Stimulated activated CD8-positive, alpha-beta memory T cell treated with anti-CD3 and anti-CD28 coated beads, Interleukin-15, amount 100 ng/mL, for 4 hours (primary cell): ENCODE results near the gene PC.

ENCODE experiments used
- DNase-seq, 2 donors: peaks; one replicate each; pipeline ENCODE4 v3.0.0-alpha.2; 2020; ENCODE audit warnings: low read depth in 2 of 2

The PC gene

DNA sequence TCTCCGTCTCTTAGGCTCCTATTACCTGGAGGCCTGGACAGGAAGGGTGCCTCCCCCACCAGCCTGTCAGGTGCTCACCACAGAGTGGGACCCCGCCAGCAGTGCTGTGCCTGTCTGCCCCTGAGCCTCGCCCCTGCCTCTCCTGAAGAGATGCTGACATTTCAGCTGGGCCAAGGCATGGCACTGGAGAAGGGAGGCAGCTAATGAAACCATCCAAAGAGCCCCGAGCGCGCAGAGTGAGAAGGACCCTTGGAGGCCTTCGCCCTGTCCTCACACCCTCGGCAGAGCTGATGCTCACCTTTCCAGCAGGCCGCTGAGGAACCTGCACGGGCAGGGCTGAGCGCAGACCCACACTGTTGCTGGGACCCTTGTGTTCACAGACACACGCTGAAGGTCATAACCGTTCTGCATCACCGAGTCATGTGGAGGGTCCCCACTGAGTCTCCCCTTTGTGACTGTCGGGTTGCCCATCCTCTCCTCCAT is 103.4 kb downstream of the PC start:
- no peak for DNase-seq

DNA sequence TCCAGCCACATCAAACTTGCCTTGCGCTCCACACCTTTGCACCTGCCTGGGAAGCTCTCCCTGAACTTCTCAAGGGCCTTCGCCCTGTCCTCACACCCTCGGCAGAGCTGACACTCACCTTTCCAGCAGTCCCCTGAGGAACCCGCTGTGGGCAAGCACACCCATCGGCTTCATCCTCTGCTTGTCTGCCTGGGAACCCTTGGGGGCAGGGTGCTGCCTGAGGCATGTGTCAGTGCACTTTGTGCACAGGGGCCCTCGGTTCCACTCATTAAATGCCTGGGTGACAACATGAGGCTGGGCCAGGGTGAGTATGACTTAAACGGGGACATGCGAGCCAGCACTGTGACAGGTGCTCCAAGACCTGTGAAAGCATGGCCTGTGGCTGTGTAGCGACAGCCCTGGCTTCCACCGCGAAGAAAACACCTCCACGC is 103.9 kb downstream of the PC start:
- DNase-seq, result no peak

DNA sequence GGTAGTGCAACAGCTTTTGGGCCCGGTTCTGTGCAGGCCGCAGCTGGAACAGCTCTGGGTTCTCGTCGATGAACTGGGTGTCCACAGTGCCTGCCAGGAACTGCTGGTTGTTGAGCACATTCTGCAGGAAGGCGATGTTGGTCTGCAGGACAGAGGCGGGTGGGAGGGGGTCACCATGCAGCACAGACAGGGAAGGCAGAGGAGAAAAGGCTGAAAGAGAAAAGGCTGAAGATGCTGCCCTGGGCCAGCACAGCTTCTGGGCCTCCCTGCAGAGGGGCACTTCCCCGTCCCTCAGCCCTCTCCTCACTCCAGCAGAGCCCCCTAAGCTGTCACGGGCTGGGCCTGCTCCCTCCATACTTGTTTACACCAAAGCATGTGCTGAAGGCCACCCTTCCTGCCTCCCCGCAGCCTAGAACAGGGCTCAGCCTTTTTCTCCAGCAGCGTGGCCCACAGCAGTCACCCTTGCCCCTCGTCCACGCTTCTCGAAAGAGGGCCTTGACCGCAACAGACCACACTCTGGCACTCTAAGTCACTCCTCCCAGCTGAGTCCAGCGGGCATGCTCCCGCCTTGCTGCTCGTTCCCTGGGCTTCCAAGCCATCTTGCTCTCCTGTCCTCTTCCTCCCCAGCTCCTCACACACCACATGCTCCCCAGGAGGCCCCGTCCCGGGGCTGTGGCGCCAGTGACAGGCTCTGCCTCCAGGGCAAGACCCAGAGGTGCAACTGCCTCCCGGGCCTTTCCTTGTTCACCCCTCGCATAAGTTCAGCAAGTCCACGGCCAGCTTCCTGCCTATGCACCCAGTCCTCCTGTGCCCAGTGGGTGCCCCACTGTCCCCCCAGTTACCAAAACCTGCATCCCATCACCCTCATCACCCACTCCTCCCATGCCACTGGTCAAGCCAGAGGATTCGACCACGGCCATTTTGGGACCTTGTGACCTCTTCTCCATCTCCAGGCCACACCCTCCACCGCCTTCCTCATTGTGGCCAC is 104.6 kb downstream of the PC start:
- DNase-seq, result no peak

DNA sequence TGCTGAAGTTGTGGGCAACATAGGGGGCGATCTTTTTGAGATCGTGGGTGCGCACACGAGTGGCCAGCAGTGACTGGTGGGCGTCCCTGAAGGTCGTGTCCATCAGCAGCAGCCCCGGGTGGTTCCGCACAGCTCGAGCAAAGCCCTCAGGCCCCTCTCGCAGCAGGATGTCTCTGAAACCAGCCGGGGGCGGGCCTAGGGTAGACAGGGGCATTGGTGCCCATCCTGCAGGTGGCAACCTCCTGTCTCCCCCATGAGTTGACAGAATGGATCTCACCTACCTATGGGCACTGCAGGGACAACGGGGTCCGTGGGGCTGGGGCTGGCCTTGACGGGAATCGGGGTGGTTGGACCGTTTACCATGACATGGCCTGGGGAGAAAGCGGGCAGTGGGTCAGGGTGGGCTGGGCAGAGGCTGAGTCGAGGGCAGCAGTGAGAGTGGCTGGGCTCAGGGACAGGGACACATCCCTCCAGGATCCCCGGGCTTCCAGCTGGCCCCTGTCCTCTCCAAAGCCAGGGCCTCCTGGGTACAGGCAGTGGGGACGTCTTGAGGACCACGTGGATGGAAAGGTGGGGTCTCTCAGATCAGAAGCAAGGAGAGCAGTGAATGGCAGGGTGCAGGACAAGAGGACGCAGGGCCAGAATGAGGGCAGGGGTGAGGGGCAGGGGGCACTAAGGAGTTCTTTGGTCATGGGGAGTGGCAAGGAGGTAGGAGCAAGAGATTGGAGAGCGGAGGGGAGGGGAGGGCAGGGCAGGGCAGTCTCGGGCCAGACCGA is 105.5 kb downstream of the PC start:
- no peak for DNase-seq

DNA sequence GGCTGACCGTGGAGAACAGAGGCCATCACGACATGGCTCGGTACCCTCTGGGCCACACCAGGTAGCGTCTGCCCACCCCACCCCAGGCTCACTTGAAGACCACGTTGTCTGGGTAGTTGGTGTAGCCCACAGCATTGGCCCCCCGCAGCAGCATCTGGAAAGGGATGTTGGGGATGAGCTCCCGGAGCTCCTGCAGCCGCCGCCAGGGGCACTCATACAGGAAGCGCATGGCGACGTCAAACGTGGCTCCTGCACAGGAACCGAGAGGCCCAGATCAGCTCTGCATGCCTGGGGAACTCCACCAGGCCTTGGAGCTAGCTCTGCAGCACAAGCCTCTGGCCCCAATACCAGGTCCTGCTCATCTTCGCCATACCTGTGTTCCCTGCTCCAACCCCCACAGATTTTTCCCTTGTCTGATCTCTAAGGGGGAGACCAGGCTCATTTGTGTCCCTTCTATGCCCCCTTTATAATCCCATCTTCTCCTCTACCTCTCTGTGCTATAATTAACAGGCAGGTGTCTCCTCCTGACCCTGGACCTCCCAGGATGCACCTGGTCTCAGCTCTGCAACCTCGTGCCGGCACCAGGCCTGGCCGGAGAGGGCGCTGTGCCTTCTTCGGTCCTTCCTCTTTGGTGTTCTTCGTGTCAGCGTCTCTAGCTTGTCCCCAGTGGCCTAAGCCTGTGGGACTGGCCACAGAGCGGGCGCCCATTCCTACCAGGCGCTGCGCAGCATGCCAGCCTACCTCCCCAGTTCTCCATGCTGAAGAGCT is 106.3 kb downstream of the PC start:
- no peak for DNase-seq

DNA sequence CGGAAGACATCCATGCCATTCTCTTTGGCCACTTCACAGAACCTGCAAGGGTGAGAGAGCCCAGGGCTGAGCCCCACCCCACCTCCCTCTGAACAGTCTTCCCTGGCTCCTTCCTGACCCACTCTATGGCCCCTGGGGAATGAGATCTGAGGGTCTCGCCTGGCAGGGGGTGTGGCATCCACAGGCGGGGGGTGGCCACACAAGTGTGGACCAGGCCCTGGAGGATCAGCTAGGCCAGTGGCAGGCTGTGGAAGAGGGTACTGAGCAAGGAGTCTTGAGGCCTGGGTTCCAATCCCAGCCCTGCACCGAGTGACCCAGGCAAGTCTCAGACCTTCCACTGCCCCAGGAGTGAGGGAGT is 107.0 kb downstream of the PC start:
- DNase-seq, result no peak

DNA sequence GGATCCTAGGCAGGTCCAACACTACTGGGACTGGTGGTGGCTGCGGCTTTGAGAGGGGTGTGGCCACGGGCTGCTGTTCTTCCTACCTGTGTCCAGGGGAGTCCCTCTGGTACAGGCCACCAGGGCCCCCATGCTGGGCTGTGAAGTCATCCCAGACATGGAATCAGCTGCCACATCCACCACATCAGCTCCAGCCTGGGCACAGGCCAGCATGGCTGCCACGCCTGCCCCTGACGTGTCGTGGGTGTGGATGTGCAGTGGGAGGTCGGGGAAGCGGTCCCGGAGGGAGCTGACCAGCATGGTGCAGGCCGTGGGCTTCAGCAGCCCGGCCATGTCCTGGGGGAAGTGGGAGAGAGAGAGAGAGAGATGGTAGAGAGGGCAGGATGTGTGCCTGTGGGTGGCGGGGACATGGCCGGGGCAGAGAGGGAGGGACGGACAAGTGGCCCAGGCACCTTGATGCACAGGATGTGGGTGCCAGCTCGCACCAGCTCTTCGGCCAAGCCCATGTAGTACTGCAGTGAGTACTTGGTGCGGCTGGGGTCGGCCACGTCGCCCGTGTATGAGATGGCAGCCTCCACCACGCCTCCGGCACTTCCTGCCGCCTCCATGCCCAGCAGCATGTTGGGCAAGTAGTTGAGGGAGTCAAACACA is 107.5 kb downstream of the PC start:
- DNase-seq, result no peak

DNA sequence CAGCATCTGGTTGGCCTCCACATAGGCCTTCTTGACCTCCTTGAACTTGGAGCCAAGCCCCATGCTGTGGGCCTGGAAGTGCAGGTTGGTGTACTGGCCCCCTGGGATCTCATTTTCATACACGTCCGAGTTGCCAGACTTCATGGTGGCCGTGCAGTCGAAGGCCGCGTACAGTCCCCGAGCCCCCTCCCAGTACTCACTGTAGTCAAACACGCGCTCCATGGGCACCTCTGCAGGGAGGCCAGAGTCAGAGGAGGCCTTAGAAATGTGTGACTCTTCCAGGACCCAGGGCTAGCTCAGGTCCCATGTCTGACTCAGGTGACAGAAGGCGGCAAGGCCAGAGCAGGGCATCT is 108.0 kb downstream of the PC start:
- no peak for DNase-seq

DNA sequence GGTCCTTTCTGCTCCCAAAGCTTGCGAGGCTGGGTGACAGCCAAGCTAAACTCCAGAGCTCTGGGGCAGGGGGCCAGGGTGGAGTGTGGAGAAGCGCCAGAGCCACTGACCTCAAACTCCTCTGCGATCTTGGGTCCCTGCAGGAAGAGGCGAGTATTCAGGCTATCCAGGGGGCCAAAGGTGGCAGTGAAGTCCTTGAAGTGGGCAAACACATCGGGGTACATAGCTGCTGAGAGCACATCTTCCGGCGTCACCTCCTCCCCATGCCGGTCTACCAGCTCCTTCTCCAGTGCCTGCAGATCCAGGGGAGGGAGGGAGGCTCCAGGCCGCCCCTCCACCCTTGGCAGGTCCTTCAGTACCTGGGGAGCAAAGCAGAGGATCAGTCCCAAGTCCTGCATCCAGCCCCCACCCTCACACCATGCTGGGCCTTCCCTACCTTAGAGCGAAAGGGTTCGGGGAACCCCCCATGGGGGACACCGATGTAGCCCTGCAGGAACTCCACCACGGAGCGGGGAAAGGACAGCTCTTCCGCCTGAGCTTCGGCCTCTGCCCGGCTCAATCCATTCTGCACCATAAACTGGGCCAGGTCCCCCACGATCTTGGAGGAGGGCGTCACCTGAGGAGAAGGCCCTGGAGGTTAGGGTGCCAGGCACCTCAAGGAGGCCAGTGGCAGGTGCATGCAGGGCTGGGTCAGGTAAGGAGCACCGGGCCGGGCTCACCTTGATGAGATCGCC is 108.5 kb downstream of the PC start:
- DNase-seq, result no peak

DNA sequence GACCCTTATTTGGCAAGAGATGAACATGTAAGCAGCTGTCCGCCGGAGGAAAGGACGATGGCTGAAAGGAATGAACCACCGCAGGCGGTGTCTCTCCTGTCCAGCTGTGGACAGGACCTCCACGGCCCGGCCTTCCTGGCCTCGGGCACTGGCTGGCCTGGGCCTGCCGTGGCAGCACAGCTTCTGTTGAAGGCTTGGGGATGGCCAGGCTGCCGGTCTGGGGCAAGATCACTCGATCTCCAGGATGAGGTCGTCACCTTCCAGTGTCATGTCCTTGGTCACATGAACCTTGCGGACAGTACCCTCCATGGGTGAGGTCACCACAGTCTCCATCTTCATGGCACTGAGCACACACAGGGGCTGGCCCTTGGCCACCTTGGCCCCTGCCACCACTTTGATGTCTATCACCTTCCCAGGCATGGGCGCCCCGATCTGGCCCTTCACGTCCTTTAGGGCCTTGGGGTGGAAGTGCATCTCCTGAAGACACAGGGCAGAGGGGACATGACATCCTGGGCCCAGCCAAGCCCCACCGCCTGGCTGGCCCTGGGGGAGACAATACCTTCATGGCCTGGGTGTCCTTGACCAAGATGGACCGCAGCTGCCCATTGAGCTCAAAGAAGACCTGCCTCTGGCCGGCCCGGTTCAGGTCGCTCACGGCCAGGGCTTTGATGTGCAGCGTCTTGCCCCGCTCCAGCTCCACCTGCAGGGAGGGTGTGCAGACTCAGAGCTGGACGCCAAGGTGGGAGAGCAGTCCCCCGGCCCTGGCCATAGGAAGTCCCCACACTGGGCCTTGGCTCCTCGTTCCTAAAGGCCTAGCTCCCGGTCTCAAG is 109.3 kb downstream of the PC start:
- no peak for DNase-seq

DNA sequence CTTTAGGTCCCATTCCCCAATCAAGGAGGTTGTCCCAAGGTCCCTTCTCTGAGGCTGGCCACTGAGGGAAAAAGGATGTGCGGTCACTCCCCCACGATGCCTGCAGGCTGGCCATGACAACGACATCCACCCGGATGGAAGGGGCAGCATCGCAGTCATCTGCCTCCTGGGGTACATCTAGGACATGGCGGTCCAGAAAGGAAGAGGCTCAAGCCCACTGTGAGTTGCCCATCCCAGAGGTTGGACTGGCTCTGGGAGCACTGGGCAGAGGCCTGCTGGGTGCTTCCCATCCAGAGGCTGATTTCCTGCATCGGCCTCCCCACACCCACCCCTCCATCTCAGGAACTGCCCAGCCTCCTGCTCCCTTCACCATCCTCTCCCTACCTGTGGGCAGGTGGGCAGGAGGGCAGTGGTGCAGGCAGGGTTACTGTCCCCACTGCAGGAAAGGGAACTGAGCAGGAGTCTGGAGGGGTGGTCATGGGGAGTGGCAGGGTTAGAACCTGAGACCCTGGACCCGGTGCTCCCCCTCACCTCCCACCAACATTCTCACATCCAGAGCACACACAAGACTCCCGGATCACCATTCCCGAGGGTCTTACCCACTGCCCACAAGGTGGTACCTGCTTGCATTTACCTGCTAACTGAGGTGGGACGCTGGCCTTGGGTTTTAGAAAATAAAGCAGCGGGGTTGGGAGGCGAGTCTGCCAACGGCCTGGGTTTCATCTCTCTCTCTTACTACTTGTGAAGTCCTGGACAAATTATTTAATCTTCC is 110.5 kb downstream of the PC start:
- DNase-seq, result no peak

DNA sequence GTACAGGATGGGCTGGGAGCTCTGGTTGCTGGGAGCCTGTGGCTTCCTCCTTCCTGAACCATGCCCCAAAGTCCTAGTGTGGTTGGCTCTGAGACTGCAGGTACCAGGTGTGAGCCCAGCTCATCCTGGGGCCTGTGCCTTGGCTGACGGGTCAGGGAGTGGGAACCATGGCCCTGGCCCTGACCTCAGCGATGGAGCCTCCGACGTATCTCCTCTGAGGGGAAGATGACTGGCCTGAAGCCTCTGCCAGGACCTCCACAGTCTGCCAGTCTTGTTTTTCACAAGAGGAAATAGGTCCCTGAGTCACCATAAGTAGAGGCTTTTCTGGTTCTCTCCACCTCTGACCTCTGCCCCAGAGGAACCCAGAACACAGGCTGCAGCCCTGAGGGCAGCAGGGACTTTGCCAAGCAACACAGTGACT is 111.5 kb downstream of the PC start:
- DNase-seq, result no peak

DNA sequence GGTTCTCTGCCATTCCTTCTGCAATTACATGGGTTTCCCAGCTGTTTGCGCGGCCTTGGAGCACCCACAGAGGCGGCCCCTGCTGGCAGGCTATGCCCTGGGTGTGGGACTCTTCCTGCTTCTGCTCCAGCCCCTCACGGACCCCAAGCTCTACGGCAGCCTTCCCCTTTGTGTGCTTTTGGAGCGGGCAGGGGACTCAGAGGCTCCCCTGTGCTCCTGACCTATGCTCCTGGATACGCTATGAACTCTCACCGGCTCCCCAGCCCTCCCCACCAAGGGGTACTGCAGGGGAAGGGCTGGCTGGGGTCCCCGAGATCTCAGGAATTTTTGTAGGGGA is 112.3 kb downstream of the PC start:
- DNase-seq, result no peak

DNA sequence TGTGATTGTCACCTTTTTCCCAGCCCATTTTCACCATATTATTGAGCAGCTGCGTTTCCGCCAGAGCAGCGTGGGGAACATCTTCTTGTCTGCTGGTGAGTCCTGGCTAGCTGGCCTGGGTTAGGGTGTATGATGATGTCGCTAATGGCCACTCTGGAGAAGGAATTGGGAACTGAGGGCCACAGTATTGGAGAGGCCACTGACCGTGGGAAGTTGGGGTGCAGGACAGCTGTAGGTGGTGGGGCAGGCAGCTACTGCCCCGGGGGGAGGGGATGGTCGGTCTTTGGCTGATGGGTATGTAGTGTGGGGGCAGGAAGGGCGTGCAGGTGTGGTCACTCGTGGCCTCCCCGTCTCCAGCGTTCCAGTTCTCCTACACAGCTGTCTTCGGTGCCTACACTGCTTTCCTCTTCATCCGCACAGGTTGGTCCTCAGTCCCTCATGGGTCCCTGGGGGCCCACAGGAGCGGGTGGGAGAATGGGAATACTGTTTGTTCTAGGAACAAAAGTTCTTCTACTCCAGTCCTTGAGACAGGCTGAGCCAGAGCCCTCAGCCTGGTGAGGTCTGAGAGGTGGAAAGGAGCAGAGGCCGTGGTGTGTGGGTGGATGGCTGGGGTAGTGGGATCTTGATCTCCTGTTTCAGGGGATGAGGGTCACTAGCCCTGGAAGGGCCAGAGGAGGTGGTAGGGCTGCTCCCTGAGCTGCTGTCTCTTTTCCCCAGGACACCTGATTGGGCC is 112.9 kb downstream of the PC start:
- no peak for DNase-seq

DNA sequence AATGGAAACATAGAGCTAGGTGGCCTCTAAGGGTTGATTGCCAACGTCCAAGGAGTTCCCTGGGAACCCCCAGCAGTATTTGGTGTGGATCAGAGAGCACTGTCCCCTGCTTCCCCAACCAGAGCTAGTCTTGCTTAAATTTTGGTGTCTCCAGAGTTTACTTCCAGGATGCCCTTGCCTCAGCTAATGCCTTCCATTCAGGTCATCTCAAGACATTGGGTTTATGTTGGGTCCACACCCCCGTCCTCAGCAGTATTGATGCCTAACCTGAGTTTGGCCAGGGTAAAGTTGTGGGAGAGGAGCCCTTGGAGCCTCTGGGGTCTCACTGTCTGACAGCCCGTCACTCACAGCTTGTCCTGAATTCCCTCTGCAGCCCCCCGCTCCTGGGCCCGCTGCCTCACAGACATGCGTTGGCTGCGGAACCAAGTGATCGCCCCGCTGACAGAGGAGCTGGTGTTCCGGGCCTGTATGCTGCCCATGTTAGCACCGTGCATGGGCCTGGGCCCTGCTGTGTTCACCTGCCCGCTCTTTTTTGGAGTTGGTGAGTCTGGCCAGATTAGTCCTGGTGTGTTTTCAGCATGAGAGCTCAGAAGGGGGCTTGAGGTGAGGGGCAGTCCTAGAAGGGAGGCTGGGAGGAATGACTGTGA is 113.6 kb downstream of the PC start:
- DNase-seq, result no peak

DNA sequence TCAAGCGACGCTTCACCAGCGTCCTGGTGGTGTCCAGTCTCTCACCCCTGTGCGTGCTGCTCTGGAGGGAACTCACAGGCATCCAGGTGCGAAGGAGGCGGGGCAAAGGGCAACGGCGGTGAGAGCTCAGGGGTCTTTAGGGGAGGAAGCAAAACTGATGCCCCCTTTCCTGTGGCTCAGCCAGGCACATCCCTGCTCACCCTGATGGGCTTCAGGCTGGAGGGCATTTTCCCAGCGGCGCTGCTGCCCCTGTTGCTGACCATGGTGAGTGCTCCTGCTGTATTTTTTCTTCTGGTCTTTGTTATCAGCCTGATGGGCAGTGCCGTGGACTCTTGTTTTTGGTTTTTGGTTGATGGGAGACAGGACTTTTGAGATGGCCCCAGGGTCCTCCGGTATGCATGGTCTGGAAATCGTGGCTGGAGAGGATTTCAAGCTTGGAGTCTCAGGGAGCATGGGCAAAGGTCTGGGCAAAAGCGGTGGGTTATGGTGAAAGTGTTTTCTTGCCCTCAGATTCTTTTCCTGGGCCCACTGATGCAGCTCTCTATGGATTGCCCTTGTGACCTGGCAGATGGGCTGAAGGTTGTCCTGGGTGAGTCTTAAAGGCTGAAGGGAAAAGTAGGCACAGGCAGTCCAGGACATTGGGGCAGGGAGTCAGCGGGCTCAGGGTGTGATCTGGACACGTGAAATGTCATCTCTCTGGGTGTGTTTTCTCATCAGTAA is 114.2 kb downstream of the PC start:
- DNase-seq, result no peak
